Activated CD8-positive, alpha-beta T cell treated with anti-CD3 and anti-CD28 coated beads, Interleukin-2, amount 10 ng/mL, durations not matched to agents 7 days and 5 days (primary cell): Measurements from ENCODE around the gene JPH2. TPM values are rescaled to one million over a fixed set of nuclear protein-coding genes. Genes with fewer than 3 reads are reported as not detected.

Source experiments
- ATAC-seq: fragments of 150-1000 bp; cut with Tn5 transposase; one replicate; pipeline ENCODE4 v1.10.0; 2021; ENCODE audit warnings: moderate library complexity
- CTCF ChIA-PET: fragments of 350-600 bp; sonication (Branson Sonifier 250); formaldehyde crosslinking; loops from one replicate; lab custom pipeline; 2021; ENCODE audit warnings: antibody characterized with exemption; lab: Charles Lee
- POLR2A ChIA-PET: fragments of 350-600 bp; sonication (Branson Sonifier 250); formaldehyde crosslinking; loops from one replicate; lab custom pipeline; 2021; ENCODE audit warnings: antibody characterized with exemption; lab: Charles Lee
- DNase-seq: peaks from one replicate; pipeline ENCODE4 v3.0.0-alpha.2; 2020
- H3K27ac Mint-ChIP-seq: one replicate; pipeline ENCODE4 v1.8.0; 2021; ENCODE audit warnings: mild to moderate bottlenecking, mixed read lengths
- H3K27me3 Mint-ChIP-seq: one replicate; pipeline ENCODE4 v1.8.0; 2021; ENCODE audit warnings: low read depth, mixed read lengths
- H3K36me3 Mint-ChIP-seq: one replicate; pipeline ENCODE4 v1.8.0; 2021; ENCODE audit warnings: low read depth, mixed read lengths
- H3K4me1 Mint-ChIP-seq: one replicate; pipeline ENCODE4 v1.8.0; 2021; ENCODE audit warnings: low read depth, mixed read lengths
- H3K4me3 Mint-ChIP-seq: one replicate; pipeline ENCODE4 v1.8.0; 2021; ENCODE audit warnings: mild to moderate bottlenecking, mixed read lengths
- H3K9me3 Mint-ChIP-seq: one replicate; pipeline ENCODE4 v1.8.0; 2022; ENCODE audit warnings: mixed read lengths; ENCODE audit not compliant: insufficient read depth
- total RNA-seq, 2 experiments: library from RNA; stranded (reverse); gene quantifications; one replicate each; pipeline ENCODE4 v1.2.3, GENCODE V29; 2021

The JPH2 gene
- total RNA-seq, 2 experiments from 2014 or later: 0.10 TPM; not detected in 1

GRCh38 chr20:44117296-44118184 is 69.4 kb downstream of the JPH2 start:
- ATAC-seq: no peak
- Mint-ChIP-seq H3K9me3 (no peaks in the 10 kb centered on the region), H3K27ac (no peak overlapping the region), H3K36me3 (no peaks in the 10 kb centered on the region), H3K4me3 (no peak overlapping the region), H3K27me3 (peaks cover 24% of the 10 kb centered on the region), H3K4me1 (peaks cover 12% of the 10 kb centered on the region)
- CTCF ChIA-PET: interaction anchor here (0.6 to 5.1 kb wide), 22 partner anchors 8 to 580 kb away, joined by 3 to 157 read pairs (median 6); partner anchors contain the start of genes FITM2 and JPH2
- DNase-seq: no peak
- POLR2A ChIA-PET: interaction anchor here (1.4 kb wide), 1 partner anchor 72 kb away, joined by 3 read pairs; no protein-coding TSS in a partner anchor

- Mint-ChIP-seq H3K4me3 (no peak overlapping the region), H3K4me1 (peaks cover 17% of the 10 kb centered on the region), H3K9me3 (no peaks in the 10 kb centered on the region), H3K27me3 (peaks cover 22% of the 10 kb centered on the region), H3K36me3 (no peaks in the 10 kb centered on the region), H3K27ac (no peak overlapping the region)
- ChIA-PET CTCF (interaction anchor here (0.6 to 5.1 kb wide), 25 partner anchors 8 to 578 kb away, joined by 3 to 157 read pairs (median 5); partner anchors contain the start of genes FITM2 and JPH2), POLR2A (interaction anchor here (0.5 to 0.6 kb wide), 2 partner anchors 58 to 73 kb away, joined by 3 read pairs; no protein-coding TSS in a partner anchor)
- DNase-seq: no peak
- no peak for ATAC-seq
These were observed 71.0 kb downstream of the JPH2 start for GRCh38 chr20:44115762-44116644.

GRCh38 chr20:44115181-44115580 is 71.8 kb downstream of the JPH2 start:
- Mint-ChIP-seq H3K27ac (no peak overlapping the region), H3K4me1 (peaks cover 17% of the 10 kb centered on the region), H3K27me3 (peaks cover 20% of the 10 kb centered on the region), H3K36me3 (no peaks in the 10 kb centered on the region), H3K4me3 (no peak overlapping the region), H3K9me3 (no peaks in the 10 kb centered on the region)
- POLR2A ChIA-PET: interaction anchor here (0.5 to 0.6 kb wide), 2 partner anchors 58 to 175 kb away, joined by 3 to 4 read pairs; no protein-coding TSS in a partner anchor
- ATAC-seq (no peak), DNase-seq (no peak)
- CTCF ChIA-PET: interaction anchor here (5.1 kb wide), 1 partner anchor 75 kb away, joined by 157 read pairs; the partner anchor contains the start of gene JPH2

GRCh38 chr20:44113618-44114376 is 73.2 kb downstream of the JPH2 start:
- Mint-ChIP-seq H3K4me1 (peaks cover 17% of the 10 kb centered on the region), H3K27me3 (peaks cover 18% of the 10 kb centered on the region), H3K36me3 (peaks cover 2% of the 10 kb centered on the region), H3K27ac (no peak overlapping the region), H3K4me3 (no peak overlapping the region), H3K9me3 (peaks cover 4% of the 10 kb centered on the region)
- DNase-seq (no peak), ATAC-seq (no peak)
- POLR2A ChIA-PET: interaction anchor here (1.0 kb wide), 1 partner anchor 21 kb away, joined by 3 read pairs; no protein-coding TSS in a partner anchor
- CTCF ChIA-PET: interaction anchor here (1.3 to 5.1 kb wide), 2 partner anchors 76 to 81 kb away, joined by 3 to 157 read pairs; partner anchors contain the start of gene JPH2

- H3K36me3 Mint-ChIP-seq: peaks cover 4% of the 10 kb centered on the region
- H3K27me3 Mint-ChIP-seq: peaks cover 20% of the 10 kb centered on the region
- peaks cover 6% of the 10 kb centered on the region for H3K9me3 Mint-ChIP-seq
- H3K4me1 Mint-ChIP-seq: peaks cover 17% of the 10 kb centered on the region
- ATAC-seq: no peak
- no peak overlapping the region for H3K27ac Mint-ChIP-seq
- CTCF ChIA-PET: interaction anchor here (1.3 kb wide), 1 partner anchor 82 kb away, joined by 3 read pairs; no protein-coding TSS in a partner anchor
- no peak for DNase-seq
- H3K4me3 Mint-ChIP-seq: no peak overlapping the region
- POLR2A ChIA-PET: no interaction called here
These were observed 73.9 kb downstream of the JPH2 start for GRCh38 chr20:44112889-44113617.

- Mint-ChIP-seq H3K27me3 (peaks cover 20% of the 10 kb centered on the region), H3K4me1 (peaks cover 14% of the 10 kb centered on the region), H3K27ac (no peak overlapping the region), H3K4me3 (no peak overlapping the region), H3K9me3 (peaks cover 10% of the 10 kb centered on the region), H3K36me3 (peaks cover 4% of the 10 kb centered on the region)
- CTCF ChIA-PET: interaction anchor here (0.9 to 1.1 kb wide), 2 partner anchors 79 to 361 kb away, joined by 3 read pairs; no protein-coding TSS in a partner anchor
- no peak for ATAC-seq
- DNase-seq: no peak
- POLR2A ChIA-PET: no interaction called here
These were observed 74.5 kb downstream of the JPH2 start for GRCh38 chr20:44112456-44112855.

GRCh38 chr20:44111712-44112335 is 75.2 kb downstream of the JPH2 start:
- Mint-ChIP-seq H3K9me3 (peaks cover 13% of the 10 kb centered on the region), H3K27ac (no peak overlapping the region), H3K27me3 (peaks cover 21% of the 10 kb centered on the region), H3K36me3 (peaks cover 4% of the 10 kb centered on the region), H3K4me1 (peaks cover 12% of the 10 kb centered on the region), H3K4me3 (no peak overlapping the region)
- DNase-seq: no peak
- ChIA-PET CTCF (interaction anchor here (0.9 to 1.1 kb wide), 2 partner anchors 79 to 361 kb away, joined by 3 read pairs; no protein-coding TSS in a partner anchor), POLR2A (no interaction called here)
- ATAC-seq: no peak

GRCh38 chr20:44110816-44111568 is 76.0 kb downstream of the JPH2 start:
- H3K36me3 Mint-ChIP-seq: peaks cover 5% of the 10 kb centered on the region
- ATAC-seq: no peak
- peaks cover 7% of the 10 kb centered on the region for H3K4me1 Mint-ChIP-seq
- no peak overlapping the region for H3K4me3 Mint-ChIP-seq
- peaks cover 21% of the 10 kb centered on the region for H3K27me3 Mint-ChIP-seq
- ChIA-PET CTCF (interaction anchor here (1.1 to 1.2 kb wide), 2 partner anchors 79 to 360 kb away, joined by 3 read pairs; no protein-coding TSS in a partner anchor), POLR2A (interaction anchor here (0.6 kb wide), 1 partner anchor 22 kb away, joined by 3 read pairs; no protein-coding TSS in a partner anchor)
- H3K9me3 Mint-ChIP-seq: peaks cover 17% of the 10 kb centered on the region
- no peak overlapping the region for H3K27ac Mint-ChIP-seq
- no peak for DNase-seq

GRCh38 chr20:44109951-44110361 is 77.0 kb downstream of the JPH2 start:
- H3K4me1 Mint-ChIP-seq: peaks cover 7% of the 10 kb centered on the region
- DNase-seq: no peak
- no peak overlapping the region for H3K4me3 Mint-ChIP-seq
- no peak for ATAC-seq
- peaks cover 5% of the 10 kb centered on the region for H3K36me3 Mint-ChIP-seq
- ChIA-PET POLR2A (no interaction called here), CTCF (interaction anchor here (1.2 to 1.6 kb wide), 2 partner anchors 20 to 80 kb away, joined by 3 read pairs; no protein-coding TSS in a partner anchor)
- no peak overlapping the region for H3K27ac Mint-ChIP-seq
- peaks cover 21% of the 10 kb centered on the region for H3K27me3 Mint-ChIP-seq
- H3K9me3 Mint-ChIP-seq: peaks cover 17% of the 10 kb centered on the region
